GM12891 (cell line): ENCODE measurements around the gene EHD1.
A peak's percentile ranks its signal among the peaks of the same experiment; 100 is the strongest.
"Not testable (repeated sequence)": the region's sequence is repeated elsewhere in the genome, so short reads cannot be mapped to it uniquely, and the experiment has no call there.

Source experiments
- DNase-seq: peaks from one replicate; pipeline ENCODE4 v3.0.0; 2011; ENCODE audit warnings: low spot score; ENCODE audit not compliant: insufficient read length
- FAIRE-seq: peaks from 2 replicates; lab custom pipeline; 2011; peaks lifted over from hg19 to GRCh38; lab: Jason Lieb, UNC
- PAX5 ChIP-seq: IDR thresholded peaks from 2 replicates; pipeline ENCODE4 v1.6.1; 2011; ENCODE audit warnings: low read length, moderate library complexity, mild to moderate bottlenecking; ENCODE audit not compliant: insufficient read depth, severe bottlenecking
- POLR2A ChIP-seq: IDR thresholded peaks from 2 replicates; pipeline ENCODE4 v1.6.1; 2011; ENCODE audit warnings: low read depth, low read length, control low read depth
- POLR2AphosphoS5 ChIP-seq: IDR thresholded peaks from 2 replicates; pipeline ENCODE4 v1.6.1; 2011; ENCODE audit warnings: low read depth, low read length, control low read depth
- POU2F2 ChIP-seq: IDR thresholded peaks from 2 replicates; pipeline ENCODE4 v1.6.1; 2011; ENCODE audit warnings: low read depth, mild to moderate bottlenecking, control low read depth, low read length, moderate library complexity
- SPI1 ChIP-seq: IDR thresholded peaks from 2 replicates; pipeline ENCODE4 v1.6.1; 2011; ENCODE audit warnings: low read depth, low read length, control low read depth
- TAF1 ChIP-seq: IDR thresholded peaks from 2 replicates; pipeline ENCODE4 v1.6.1; 2011; ENCODE audit warnings: low read depth, low read length, control low read depth

Gene EHD1

DNA sequence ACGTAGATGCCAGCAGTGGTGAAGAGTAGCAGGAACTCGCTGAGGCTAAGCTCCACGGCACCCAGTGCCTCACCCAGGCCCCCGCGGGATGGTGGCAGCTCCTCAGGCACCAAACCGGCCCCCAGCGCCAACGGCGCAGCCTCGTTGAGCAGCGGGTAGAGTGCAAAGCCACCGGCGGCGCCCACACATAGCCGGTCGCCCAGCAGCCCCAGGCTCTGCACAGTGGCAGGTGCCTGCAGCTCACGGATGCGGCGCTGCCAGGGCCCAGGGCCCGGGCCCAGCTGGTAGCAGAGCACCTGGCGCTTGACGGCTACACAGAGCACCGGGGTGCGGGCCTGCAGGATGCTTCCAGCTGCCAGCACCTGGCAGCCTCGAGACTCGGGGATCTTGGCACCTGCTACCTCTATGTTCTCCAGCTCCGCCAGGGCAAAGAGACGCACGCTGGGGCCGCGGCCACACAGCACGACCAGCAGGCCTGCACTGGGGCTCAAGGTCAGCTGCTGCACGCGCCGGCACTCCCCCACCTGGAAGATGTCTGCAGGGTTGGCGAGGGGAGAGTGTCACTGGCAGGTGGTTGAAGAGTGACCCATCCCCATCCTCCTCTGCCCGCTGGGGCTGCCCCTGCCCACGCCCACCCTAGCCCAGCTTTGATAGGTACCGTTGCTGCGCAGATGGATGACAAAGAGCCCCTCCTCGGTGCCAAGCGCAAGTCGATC, 48.7 kb downstream of the EHD1 start:
- TF ChIP-seq PAX5 (no peak), TAF1 (no peak), SPI1 (no peak), POU2F2 (no peak), POLR2A (no peak), POLR2AphosphoS5 (no peak)
- DNase-seq (no peak), FAIRE-seq (no peak)

DNA sequence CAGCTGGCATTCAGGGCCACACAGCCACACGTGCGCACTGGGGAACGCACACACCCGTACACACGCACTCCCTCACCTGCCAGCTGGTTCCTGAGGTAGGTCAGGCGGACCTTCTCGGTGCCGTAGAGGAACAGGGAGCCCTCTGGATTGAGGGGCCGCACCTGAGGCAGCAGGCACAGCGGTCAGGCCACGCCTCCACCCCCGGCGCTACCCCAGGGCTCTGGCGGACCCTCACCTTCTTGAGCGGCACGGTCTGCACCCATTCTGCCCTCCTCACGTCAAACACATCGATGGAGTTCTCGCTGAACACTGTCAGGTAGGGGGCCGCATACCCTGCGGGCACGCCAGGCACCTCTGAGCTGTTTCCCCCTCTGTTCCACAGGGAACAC, 51.0 kb downstream of the EHD1 start:
- no peak for TF ChIP-seq PAX5
- TF ChIP-seq POLR2A = no peak
- no peak for TF ChIP-seq POLR2AphosphoS5
- TF ChIP-seq POU2F2 = no peak
- no peak for TF ChIP-seq SPI1
- TF ChIP-seq TAF1 = no peak
- no peak for DNase-seq
- FAIRE-seq = no peak

DNA sequence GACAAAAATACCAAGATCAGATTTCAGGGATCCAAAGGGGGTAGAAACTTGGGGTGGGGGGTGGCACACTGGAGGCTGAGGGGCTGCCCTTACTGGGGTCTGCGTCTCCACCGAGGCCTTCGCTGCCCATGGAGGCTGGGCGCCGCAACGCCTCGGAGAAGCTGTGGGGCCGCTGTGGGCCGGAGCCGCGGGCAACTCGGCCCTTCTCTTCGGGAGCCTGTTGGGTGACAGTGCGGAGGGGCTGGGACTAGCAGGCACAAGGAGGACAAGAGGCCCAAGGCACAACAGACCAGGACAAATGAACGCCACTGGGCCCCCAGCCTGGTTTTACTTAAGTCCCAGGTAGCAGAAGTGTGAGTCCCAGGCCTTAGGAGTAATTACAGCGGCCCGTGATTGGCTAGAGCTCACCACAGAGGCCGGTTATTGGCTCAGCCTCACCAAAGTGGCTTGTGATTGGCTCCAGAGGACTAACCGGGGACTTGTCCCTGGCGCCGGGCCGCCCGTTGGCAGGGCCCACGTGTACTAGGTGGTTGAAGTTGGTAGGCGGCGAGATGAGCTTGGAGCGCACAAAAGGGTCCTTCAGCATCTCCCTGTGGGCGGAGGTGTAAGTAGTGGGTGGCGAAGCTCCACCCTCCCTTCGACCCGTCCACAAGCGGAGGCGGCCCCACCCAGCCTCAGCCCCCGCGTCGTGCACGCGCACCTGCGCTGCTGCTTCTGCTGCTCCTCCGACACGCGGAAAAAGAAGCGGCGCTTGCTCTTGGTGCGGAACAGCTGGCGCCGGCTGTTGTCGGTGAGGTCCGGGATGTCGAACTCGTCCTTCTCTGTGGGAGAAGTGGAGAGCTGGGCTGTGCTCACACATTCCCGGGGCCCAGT, 51.6 kb downstream of the EHD1 start:
- FAIRE-seq (no peak), DNase-seq (no peak)
- no peak for TF ChIP-seq POU2F2
- TF ChIP-seq PAX5 = no peak
- no peak for TF ChIP-seq POLR2AphosphoS5
- no peak for TF ChIP-seq POLR2A
- TF ChIP-seq SPI1 = no peak
- TF ChIP-seq TAF1 = no peak

DNA sequence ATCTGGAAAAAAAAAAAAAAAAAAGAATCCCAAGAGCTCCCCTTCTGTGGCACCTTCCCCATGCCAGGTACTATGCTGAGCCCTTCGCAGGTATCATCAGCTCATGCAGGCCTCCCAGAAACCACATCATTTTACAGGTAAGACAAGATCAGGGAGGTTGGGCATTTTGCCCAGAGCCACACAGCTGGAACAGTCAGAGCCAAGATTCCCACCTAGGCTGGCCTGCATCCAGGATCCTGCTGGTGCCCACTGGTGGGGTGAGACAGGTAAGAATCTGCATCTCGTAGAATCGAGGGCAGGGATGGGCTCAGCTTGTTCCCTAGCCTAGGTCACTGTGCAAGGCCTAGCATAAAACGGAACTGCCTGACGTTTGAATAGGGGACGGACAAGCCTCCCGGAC, 52.4 kb downstream of the EHD1 start:
- TF ChIP-seq POLR2A (no peak), POLR2AphosphoS5 (no peak), SPI1 (no peak), POU2F2 (no peak), TAF1 (no peak), PAX5 (no peak)
- no peak for FAIRE-seq
- DNase-seq = no peak

DNA sequence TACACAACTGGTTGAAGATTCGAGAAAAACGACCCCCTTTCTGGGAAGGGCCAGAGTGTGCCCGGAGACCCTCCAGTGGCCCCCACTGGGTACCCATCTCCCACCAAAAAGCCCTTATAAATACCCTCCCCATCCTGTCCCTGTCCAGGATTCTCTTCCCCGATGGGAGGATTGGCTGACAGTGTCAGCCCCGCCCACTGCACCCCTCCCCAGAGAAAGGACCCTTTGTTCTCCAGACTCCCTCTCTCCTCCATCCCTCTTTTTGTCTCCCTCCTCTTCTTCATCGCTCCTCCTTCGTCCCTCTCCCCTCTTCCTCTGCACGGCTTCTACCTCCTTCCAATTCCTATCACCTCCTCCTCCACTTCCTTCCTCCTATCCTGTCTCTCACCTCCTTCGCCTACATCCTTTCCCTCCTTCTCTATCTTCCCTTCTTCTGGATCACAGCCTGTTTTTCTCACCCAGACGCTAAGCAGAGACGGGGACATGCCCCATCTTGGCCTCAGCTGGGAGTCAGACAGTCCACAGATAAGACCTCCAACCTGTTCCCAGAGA, 54.8 kb downstream of the EHD1 start:
- TF ChIP-seq POLR2A (no peak), POU2F2 (no peak), PAX5 (no peak), SPI1 (no peak), TAF1 (no peak), POLR2AphosphoS5 (no peak)
- DNase-seq = no peak
- no peak for FAIRE-seq

DNA sequence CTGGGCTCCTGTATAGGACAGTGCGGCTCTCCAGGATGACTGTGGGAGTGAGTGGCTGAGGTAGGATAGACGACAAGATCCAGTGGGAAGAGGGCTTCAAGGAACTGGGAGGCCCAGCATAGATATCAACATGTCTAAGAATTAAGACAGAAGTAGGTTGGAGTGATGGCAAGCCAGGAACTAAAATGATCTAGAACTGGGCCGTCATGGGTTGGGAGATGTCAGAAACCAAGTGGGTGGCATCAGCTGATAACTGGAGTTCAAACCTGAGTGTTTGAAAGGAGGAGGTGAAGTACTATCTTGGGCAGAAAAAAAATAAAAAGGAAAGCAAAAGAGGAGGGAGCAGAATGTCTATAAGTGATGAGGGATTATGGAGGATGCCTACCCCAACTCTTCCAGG, 60.9 kb downstream of the EHD1 start:
- no peak for DNase-seq
- FAIRE-seq = no peak
- TF ChIP-seq POLR2A = no peak
- no peak for TF ChIP-seq SPI1
- no peak for TF ChIP-seq POLR2AphosphoS5

DNA sequence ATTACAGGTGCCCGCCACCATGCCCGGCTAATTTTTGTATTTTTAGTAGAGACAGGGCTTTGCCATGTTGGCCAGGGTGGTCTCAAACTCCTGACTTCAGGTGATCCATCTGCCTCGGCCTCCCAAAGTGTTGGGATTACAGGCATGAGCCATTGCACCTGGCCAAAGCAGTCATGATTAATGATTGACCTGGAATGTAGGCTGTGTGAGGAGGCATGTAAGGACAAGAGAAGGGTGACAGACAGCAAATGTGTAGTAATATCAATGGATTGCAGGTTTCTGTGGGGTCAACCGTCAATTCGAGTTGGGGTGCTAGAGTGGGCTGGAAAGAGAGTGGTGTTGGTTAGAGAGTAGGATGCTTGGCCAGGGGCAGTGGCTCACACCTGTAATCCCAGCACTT, 63.0 kb downstream of the EHD1 start:
- FAIRE-seq, DNase-seq: not testable (repeated sequence)

DNA sequence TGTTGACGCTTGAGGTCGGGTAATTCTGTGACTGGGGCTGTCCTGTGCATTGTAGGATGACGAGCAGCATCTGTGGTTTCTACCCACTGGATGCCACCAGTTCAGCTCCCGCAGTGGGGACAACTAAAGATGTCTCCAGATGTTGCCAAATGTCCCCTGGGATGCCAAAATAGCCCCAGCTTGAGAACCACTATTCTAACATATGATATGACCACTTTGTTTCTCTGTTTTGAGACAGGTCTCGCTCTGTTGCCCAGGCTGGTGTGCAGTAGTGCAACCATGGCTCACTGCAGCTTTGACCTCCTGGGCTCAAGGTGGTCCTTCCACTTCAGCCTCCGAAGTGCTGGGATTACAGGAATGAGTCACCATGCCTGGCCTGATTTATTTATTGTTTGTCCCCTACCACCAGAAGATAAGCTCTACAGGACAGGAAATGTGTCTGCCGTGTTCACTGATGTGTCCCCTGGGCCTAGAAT, 63.7 kb downstream of the EHD1 start:
- peak; percentile 91 for TF ChIP-seq PAX5
- TF ChIP-seq POLR2AphosphoS5 = no peak
- DNase-seq (no peak), FAIRE-seq (peak; percentile 94)

DNA sequence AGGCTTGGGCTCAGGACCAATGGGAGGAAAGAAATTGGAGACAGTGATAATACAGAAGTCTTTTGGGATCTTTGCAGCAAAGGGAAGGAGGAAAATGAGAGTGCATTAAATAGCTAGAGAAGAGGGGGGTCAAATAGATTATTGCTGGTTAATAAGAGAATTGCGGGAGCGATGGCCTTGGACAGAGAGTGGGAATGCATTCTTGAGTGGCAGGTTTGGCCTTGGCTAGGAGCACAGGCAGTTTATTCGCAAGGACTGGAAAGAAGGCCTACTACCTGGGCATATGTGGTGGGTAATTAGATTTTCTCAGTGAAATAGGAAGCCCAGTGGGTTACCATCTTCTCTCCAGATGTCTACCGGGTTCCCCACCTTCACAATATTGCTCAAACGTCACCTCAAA, 64.6 kb downstream of the EHD1 start:
- TF ChIP-seq POLR2AphosphoS5 (no peak), POU2F2 (no peak), POLR2A (no peak), SPI1 (no peak), TAF1 (no peak)
- FAIRE-seq (no peak), DNase-seq (no peak)

DNA sequence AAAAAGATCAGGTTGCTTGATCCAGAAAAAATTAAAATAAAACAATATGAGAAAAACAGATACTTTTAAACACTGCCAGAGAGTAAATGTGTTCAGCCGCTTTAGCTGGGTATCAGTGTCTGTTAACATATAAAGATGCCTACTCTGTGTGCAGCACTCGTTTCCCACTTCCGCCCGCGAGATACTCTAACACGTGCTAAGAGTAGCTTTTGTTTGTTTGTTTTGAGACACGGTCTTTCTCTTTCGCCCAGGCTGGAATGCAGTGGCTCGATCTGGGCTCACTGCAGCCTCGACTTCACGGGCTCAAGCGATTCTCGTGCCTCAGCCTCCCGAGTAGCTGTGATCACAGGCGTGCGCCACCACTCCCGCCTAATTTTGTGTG, 67.5 kb downstream of the EHD1 start:
- DNase-seq (no peak), FAIRE-seq (peak; percentile 71)
- TF ChIP-seq POU2F2 (no peak), SPI1 (peak; percentile 55)
